Amygdala (tissue), 56 donors: ENCODE results near the gene RABGGTA.
A peak's percentile ranks its signal among the peaks of the same experiment; 100 is the strongest.

Experiments
- DNase-seq, 56 donors: peaks; one replicate each; lab custom pipeline; 2025; lab: John Stamatoyannopoulos, UW

RABGGTA gene

DNA sequence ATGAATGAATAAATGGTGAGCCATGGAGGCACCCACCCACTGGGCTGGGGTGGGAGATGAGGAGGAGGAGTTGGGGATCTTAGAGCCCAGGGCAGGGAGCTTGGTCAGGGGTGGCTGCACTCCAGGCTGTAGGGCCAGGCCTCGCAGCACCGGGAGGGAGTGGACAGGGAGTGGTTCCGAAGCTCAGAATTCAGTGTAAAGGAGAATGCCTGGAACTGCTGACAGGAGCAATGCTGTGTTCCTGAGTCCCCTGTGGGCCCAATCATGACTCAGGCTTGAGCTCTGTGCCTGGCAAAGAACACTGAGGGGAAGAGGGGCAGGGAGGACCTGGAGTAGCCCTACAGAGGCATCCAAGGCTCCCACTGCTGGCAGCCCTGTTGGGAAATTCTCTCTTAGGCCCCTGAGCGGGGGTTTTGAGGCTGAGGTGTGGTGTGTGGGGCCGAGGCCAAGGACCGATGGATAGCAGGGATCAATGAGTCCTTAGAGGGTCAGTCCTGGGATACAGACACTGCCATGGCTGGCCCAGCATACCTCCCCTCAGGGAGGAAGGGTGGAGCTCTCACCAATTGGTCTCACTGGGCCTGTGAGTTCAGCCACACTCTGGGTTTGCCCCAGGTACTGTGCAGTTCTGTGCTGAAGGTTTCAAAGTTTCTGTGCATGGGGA, 9.5 kb upstream of the RABGGTA start:
- DNase-seq = no peak

DNA sequence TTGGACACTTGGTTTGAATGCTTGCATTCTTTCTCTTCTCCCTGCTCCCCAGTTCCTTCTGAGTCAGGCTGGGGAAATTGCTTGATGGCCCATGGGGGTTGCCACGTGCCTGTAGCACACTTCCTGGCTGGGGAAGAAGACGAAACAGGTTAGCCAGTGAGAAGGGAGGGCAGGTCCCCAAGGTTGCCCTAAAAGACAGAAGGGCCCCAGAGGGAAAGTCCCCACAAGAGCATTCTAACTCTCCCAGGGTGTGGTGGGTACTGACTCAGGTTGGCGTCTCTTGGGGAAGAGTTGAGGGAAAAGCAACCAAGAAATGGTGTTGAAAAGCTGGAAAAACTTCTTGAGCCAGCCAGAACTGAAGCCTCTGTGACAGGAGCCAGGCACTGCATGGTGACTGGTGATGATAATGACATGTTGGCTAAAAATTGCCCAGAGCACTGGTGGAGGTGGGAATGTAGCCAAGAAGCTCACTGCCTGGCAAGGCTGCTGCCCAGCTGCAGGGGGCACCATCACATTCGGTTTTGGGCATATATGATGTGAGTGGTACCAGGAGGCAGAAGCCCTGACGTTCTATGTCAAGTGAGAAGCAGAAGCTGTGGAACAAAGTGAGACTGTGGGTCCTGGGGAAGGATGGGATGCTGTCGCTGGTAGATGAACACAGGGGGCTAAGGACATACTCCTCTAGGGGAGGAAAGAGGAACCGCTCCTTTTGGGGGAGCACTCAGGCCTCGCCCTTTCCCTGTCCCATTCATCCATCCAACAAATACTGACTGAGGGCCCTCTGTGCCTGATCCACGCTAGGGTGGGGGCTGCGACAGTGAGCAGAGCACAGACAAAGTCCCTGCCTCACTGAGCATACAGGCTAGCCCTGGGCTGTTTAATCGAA, 8.1 kb upstream of the RABGGTA start:
- peak in 34 of 56 donors; percentile 7 to 65 (median 34) for DNase-seq

- no peak for DNase-seq
Measured at GRCh38 chr14:24278424-24278823, 7.0 kb upstream of the RABGGTA start.

- peak in 9 of 56 donors; percentile 5 to 57 (median 12) for DNase-seq
Measured at GRCh38 chr14:24277606-24278321, 6.4 kb upstream of the RABGGTA start.

GRCh38 chr14:24277071-24277470, 5.7 kb upstream of the RABGGTA start:
- no peak for DNase-seq

DNA sequence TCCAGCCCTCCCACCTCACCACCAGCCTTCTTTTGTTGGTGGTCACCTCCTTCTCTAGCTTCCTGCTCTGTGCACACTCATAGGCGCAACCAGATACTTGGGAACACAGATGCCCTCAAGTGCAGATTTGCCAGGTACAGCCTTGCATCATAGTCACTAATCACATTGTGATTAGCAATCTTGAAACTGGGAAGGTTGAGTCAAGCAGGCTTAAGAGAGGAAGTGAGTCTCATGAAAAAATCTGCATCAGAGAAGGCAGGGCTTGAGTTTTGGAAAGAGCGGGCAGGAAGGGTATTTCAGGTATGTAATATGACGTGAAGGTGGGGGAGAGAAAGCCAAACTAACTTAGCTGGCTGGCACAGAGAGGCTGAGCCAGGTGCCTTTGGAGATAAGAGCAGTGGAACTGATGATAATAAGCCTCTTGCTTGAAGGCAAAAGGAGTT, 2.7 kb upstream of the RABGGTA start:
- peak in 1 of 56 donors; percentile 8 for DNase-seq

- DNase-seq = no peak
Measured at GRCh38 chr14:24273422-24273998, 2.1 kb upstream of the RABGGTA start.

GRCh38 chr14:24272467-24272866, 1.1 kb upstream of the RABGGTA start:
- DNase-seq = no peak

GRCh38 chr14:24271834-24272263, 452 bp upstream of the RABGGTA start:
- no peak for DNase-seq

DNA sequence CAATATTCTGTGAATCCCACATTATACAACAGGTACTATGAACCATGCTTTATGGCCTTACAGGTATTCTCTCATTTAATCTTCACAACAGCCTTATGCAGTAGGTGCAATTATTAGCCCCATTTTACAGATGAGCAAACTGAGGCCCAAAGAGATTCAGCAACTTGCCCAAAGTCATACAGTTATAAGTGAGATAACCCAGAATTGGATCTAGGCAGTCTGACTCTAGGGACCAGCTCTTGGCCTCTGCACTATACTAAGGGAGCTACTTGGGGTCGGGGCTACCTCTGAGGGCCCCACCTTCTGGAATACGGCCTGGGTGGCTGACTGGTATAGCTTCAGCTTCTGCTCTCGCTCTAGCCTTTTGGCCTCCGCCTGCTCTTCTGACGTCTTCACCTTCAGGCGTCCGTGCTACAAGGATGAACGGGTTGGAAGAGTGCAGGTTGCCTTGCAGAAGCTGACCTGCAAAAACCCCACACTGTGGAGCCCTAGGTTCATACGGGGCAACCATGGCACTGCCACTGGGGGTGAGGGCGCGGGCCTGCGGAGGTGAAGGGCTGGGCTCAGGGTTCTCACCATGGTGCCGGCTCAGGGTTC, 762 bp downstream of the RABGGTA start:
- DNase-seq = peak in 1 of 56 donors; percentile 20

DNA sequence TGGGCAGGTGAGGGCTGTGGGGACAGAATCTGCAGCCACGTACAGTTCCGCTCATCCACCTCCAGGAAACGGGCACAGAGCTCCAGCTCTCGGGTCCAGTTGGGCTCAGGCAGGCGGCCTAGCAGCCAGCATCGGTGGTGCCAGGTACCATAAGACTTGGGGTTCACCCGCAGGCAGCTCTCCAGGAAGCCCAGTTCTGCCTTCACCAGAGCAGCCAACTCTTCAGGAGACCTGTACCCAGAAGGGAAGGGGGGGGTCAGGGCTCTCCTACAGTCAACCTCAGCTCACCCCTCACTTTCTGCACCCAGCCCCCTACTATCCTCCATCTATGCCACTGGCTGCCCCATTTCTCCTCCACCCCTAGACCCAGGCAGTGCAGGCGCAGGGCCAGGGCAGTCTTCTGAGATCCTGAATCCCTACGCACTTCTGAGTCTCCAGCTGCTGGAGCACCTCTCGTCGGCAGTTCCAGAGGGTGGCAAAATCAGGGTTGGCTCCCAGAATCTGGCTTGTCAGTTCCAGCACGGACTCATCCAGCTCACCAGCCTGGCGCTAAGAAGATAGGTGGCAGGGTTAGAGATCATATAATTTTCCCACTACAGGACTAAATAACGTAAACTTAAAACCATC, 1.4 kb downstream of the RABGGTA start:
- no peak for DNase-seq

DNA sequence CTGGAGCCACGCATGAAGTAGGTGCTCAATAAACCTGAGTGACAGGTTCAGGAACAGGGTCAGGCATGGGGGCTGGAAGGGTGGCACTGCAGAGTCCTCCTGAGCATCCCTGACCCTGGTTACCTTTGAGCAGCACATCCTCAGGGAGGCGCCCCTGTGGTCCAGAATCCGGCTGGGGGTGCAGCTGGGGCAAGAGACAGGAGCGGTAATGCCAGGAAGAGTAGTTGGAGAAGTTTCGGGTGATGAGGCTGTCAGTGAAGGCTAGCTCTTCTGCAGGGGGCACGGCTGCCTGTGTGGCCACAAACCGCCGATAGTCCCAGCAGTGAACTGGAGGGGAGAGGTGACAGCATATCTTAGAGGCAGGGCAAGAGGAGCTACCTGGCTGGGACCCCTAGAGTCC, 2.0 kb downstream of the RABGGTA start:
- no peak for DNase-seq

- DNase-seq = no peak
Measured at GRCh38 chr14:24268225-24268624, 3.2 kb downstream of the RABGGTA start.

- DNase-seq = no peak
Measured at GRCh38 chr14:24267516-24267915, 3.9 kb downstream of the RABGGTA start.

DNA sequence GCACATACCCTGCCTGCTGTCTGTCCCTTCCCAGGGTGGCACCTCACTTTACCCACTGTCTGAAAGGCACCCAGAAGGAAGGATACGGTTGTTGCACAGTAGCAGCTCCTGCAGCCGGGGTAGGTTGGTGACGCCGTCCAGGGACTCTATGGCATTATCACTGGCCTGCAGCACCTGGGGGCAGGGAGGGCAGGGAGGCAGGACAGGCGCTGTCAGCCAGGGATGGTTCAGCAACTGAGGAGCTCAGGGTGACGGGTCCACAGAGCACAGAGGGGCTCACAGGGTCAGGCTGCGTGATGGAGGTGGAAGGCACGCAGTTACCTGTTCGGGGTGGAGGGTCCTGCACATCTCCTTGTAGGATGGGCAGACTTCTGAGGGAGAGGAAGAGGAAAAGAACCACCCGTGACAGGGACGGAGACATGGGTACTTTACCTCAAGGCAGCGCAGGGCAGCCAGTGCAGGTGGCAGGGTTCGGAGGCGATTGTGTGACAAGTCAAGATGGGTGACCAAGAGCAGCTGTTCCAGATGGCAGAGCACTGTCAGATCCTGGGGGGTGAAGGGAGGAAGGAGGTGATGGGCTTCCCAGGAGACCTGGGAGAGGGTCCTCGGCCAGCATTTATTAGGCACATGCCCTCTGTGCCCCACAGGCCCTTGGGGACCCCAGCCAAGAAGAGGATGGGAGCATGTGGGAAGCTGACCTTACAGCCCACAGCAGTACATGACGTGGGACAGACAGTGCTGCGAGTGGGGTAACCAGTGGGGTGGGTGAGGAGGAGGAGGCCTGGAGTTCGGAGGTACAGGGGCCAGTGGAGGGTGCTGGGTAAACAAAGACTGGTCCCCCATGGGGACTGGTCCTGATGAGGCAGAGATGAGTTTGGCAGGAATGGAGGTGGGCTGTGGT, 4.8 kb downstream of the RABGGTA start:
- no peak for DNase-seq

DNA sequence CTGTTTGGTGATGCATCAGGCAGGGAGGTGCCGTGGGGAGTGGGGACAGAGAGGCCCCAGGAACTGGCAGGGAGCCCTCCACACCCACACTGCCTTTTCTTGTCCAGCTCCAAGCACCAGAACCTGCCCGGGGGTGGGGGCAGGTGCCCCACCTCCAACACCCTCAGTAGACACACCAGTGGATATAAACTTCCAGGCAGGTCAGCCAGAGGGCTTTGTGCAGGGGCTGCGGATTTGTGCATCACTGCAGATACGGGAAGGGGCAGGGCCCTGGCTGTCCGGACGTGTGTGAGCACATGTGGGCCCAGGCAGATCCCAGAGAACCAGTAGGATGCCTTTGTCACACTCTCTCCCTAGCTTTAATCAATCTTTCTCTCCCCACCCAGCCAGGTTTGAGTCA, 7.1 kb downstream of the RABGGTA start:
- no peak for DNase-seq

DNA sequence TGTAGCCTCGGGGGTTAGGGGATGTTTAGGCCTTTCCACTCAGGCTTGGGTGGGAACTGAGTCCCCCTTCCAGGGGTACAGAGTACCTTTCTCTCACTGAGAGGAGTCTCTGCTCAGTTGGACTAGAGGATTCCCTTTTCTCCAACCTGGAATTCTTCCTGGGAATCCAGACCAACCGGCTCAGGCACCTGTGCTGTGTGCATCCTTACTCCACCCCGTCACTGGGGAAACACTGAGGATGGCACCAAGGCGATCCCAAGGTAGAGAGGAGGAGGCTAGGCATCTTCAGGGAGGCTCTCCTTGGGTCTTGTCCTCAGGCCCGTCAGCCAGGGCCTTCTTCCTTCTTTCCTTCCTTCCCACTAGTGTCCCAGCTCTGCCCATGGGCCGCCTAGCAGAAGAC, 7.5 kb downstream of the RABGGTA start:
- DNase-seq = no peak

GRCh38 chr14:24262821-24263733, 8.3 kb downstream of the RABGGTA start, which contains the start of gene TGM1:
Gene TGM1 (minus strand): TSS chr14:24263177. CDS start chr14:24262352, 825 bp downstream.
- no peak for DNase-seq
